ENCODE results near the gene PHF20. TPM values are rescaled to one million over a fixed set of nuclear protein-coding genes. Genes with fewer than 3 reads are reported as not detected.

Gene PHF20
- total and polyA plus RNA-seq, 2 of the 13 experiments (the other 11 are each of a cell fraction or from before 2014, with no cell fraction given) = 22.8 to 34.1 TPM

GRCh38 chr20:35729836-35730582 lies 41.8 kb upstream of the PHF20 start:
- BruUV-seq (replicated peaks) = no TSS peak
- H3K4me1 ChIP-seq (ENCODE audit: insufficient read depth, low read length) = peaks cover 44% of the 10 kb centered on the region
- peaks cover 97% of the 10 kb centered on the region for H4K20me1 ChIP-seq (ENCODE audit: insufficient read depth, low read length)
- H3K36me3 ChIP-seq (replicated peaks in 1 of 2; ENCODE audit: control insufficient read depth in 1 of 2, insufficient read depth in 2 of 2, low read length in 2 of 2) = peaks cover 53 to 94% of the 10 kb centered on the region in 2 experiments
- H3K9ac ChIP-seq (ENCODE audit: insufficient read depth, low read depth, low read length) = no peak overlapping the region
- in situ Hi-C loops (cut with HindIII; ENCODE audit: extremely low pct_ligation_motif_present, low pct_unique_long_range_greater_than_20kb) = no loop called here
- 98% methylated on average over 2 of the region's 2 CpGs for WGBS (ENCODE audit: low lambda C conversion rate)
- no peaks in the 10 kb centered on the region for H3K27me3 ChIP-seq (ENCODE audit: control insufficient read depth in 1 of 2, insufficient read depth in 2 of 2, low read length in 2 of 2)
- CTCF ChIA-PET (ENCODE audit: low intra/inter-chr PET ratio, low total read pairs) = no interaction called here
- peaks cover 90% of the 10 kb centered on the region for H3K79me2 ChIP-seq (ENCODE audit: insufficient read depth, low read length)
- no peaks in the 10 kb centered on the region for H3K9me3 ChIP-seq (ENCODE audit: low read length)
- DNase-seq (ENCODE audit: low spot score) = no peak
- H3K27ac ChIP-seq (ENCODE audit: extremely low read length, insufficient read depth, low read length) = no peak overlapping the region
- H3K4me2 ChIP-seq (ENCODE audit: low read depth, low read length) = no peak overlapping the region
- no peak overlapping the region for H2AFZ ChIP-seq (ENCODE audit: low read length)
- POLR2A ChIA-PET = interaction anchor here (9.2 to 16.7 kb wide), 2 partner anchors 11 to 20 kb away, joined by 211 to 319 read pairs; partner anchors contain the start of genes NFS1, RBM39 and ROMO1
- H3K4me3 ChIP-seq (replicated peaks in 1 of 3; ENCODE audit: insufficient read depth in 1 of 3, low read depth in 2 of 3, low read length in 3 of 3) = no peak overlapping the region
- ATAC-seq = no peak
- intact Hi-C loops (cut with micrococcal nuclease; ENCODE audit: unreplicated experiment) = no loop called here
- no peak for FAIRE-seq
- TF ChIP-seq ZNF264 (CRISPR knock-in tag; IDR thresholded peaks at IDR 0.05) (no peak), IRF2 (CRISPR knock-in tag; IDR thresholded peaks at IDR 0.05) (no peak), BRD4 (CRISPR knock-in tag; IDR thresholded peaks at IDR 0.05) (no peak), EP300 (IDR thresholded peaks at IDR 0.05; ENCODE audit: low read depth in 2 of 2, low read length in 2 of 2) (no peak), EP300 (CRISPR knock-in tag; IDR thresholded peaks at IDR 0.05; ENCODE audit: borderline replicate concordance) (no peak), CCDC6 (CRISPR knock-in tag; IDR thresholded peaks at IDR 0.05) (no peak), ZNF496 (CRISPR knock-in tag; IDR thresholded peaks at IDR 0.05; ENCODE audit: insufficient replicate concordance) (no peak), ZNF260 (CRISPR knock-in tag; IDR thresholded peaks at IDR 0.05; ENCODE audit: borderline replicate concordance, low read depth) (no peak), TBX3 (IDR thresholded peaks at IDR 0.05; ENCODE audit: borderline replicate concordance) (no peak), ZNF274 (CRISPR knock-in tag; IDR thresholded peaks at IDR 0.05) (no peak), CREM (IDR thresholded peaks at IDR 0.05) (no peak), CREM (CRISPR knock-in tag; IDR thresholded peaks at IDR 0.05) (no peak), AKAP8 (CRISPR knock-in tag; IDR thresholded peaks at IDR 0.05) (no peak), HDAC6 (IDR thresholded peaks at IDR 0.05; ENCODE audit: low read depth, low read length) (no peak), RBFOX2 (IDR thresholded peaks at IDR 0.05; ENCODE audit: low read depth, low read length) (peak; percentile 61), POLR2A (IDR thresholded peaks at IDR 0.05; ENCODE audit: insufficient read depth in 1 of 2, low read depth in 2 of 2, low read length in 2 of 2) (0 out of 4 replicates have a peak, but pooled peaks of 1 of the 2 experiments have one; percentile 34), TAF15 (IDR thresholded peaks at IDR 0.05; ENCODE audit: low read depth, low read length, poor library complexity, severe bottlenecking) (no peak), ZSCAN22 (CRISPR knock-in tag; IDR thresholded peaks at IDR 0.05) (no peak), POLR2AphosphoS2 (IDR thresholded peaks at IDR 0.05; ENCODE audit: low read depth, low read length) (peak; percentile 94; the same call in 1 of the 2 replicates), RFX5 (IDR thresholded peaks at IDR 0.05; ENCODE audit: low read depth, low read length) (no peak)
- TF ChIP-seq, protein P1, sequence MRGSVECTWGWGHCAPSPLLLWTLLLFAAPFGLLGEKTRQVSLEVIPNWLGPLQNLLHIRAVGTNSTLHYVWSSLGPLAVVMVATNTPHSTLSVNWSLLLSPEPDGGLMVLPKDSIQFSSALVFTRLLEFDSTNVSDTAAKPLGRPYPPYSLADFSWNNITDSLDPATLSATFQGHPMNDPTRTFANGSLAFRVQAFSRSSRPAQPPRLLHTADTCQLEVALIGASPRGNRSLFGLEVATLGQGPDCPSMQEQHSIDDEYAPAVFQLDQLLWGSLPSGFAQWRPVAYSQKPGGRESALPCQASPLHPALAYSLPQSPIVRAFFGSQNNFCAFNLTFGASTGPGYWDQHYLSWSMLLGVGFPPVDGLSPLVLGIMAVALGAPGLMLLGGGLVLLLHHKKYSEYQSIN (CRISPR knock-in tag; IDR thresholded peaks at IDR 0.05; ENCODE audit: borderline replicate concordance) = no peak
- TF ChIP-seq, protein P2, sequence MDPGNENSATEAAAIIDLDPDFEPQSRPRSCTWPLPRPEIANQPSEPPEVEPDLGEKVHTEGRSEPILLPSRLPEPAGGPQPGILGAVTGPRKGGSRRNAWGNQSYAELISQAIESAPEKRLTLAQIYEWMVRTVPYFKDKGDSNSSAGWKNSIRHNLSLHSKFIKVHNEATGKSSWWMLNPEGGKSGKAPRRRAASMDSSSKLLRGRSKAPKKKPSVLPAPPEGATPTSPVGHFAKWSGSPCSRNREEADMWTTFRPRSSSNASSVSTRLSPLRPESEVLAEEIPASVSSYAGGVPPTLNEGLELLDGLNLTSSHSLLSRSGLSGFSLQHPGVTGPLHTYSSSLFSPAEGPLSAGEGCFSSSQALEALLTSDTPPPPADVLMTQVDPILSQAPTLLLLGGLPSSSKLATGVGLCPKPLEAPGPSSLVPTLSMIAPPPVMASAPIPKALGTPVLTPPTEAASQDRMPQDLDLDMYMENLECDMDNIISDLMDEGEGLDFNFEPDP (CRISPR knock-in tag; conservative IDR thresholded peaks at IDR 0.05) = 0 out of 2 replicates have a peak, but pooled peaks have one; percentile 20
